HepG2 (cell line): ENCODE data around the gene MED13. TPM values are rescaled to one million over a fixed set of nuclear protein-coding genes. Genes with fewer than 3 reads are reported as not detected.

Source experiments
- AHDC1 ChIP-seq: sonication (generic); formaldehyde crosslinking; IDR thresholded peaks from 2 replicates; pipeline ENCODE4 v1.5.1; 2020; ENCODE audit warnings: mild to moderate bottlenecking, missing genetic modification reagents, borderline replicate concordance
- ARID2 ChIP-seq: sonication (generic); formaldehyde crosslinking; IDR thresholded peaks from 2 replicates; pipeline ENCODE4 v1.8.1; 2022; ENCODE audit warnings: mild to moderate bottlenecking, missing genetic modification reagents, borderline replicate concordance
- EZH2 ChIP-seq: conservative IDR thresholded peaks from 2 replicates; pipeline ENCODE4 v1.6.1; 2012; ENCODE audit warnings: mild to moderate bottlenecking, low read depth, low read length, moderate library complexity
- GATA4 ChIP-seq: sonication (generic); IDR thresholded peaks from 2 replicates; pipeline ENCODE4 v1.6.1; 2016; ENCODE audit warnings: antibody characterized with exemption, low read depth, borderline replicate concordance
- JDP2 ChIP-seq: sonication (generic); formaldehyde crosslinking; IDR thresholded peaks from 2 replicates; pipeline ENCODE4 v1.8.1; 2022; ENCODE audit warnings: missing genetic modification reagents, borderline replicate concordance
- PATZ1 ChIP-seq: sonication (generic); formaldehyde crosslinking; IDR thresholded peaks from 2 replicates; pipeline ENCODE4 v1.4.0; 2020; ENCODE audit warnings: missing genetic modification reagents
- POGZ ChIP-seq: sonication (generic); formaldehyde crosslinking; IDR thresholded peaks from 2 replicates; pipeline ENCODE4 v1.4.0; 2020; ENCODE audit warnings: mild to moderate bottlenecking, missing genetic modification reagents
- RARG ChIP-seq: sonication (generic); formaldehyde crosslinking; IDR thresholded peaks from 2 replicates; pipeline ENCODE4 v1.4.0; 2020; ENCODE audit warnings: low read depth, mild to moderate bottlenecking, missing genetic modification reagents
- TMF1 ChIP-seq: sonication (generic); formaldehyde crosslinking; IDR thresholded peaks from 2 replicates; pipeline ENCODE4 v1.8.1; 2022; ENCODE audit warnings: low read depth, missing genetic modification reagents
- TSC22D2 ChIP-seq: sonication (generic); formaldehyde crosslinking; IDR thresholded peaks from 2 replicates; pipeline ENCODE4 v1.5.1; 2020; ENCODE audit warnings: missing genetic modification reagents, mild to moderate bottlenecking, borderline replicate concordance
- ZFP36L2 ChIP-seq: sonication (generic); formaldehyde crosslinking; IDR thresholded peaks from 2 replicates; pipeline ENCODE4 v1.4.0; 2020; ENCODE audit warnings: missing genetic modification reagents
- ZNF260 ChIP-seq: sonication (generic); formaldehyde crosslinking; IDR thresholded peaks from 2 replicates; pipeline ENCODE4 v1.4.0; 2020; ENCODE audit warnings: missing genetic modification reagents, low read depth, mild to moderate bottlenecking, borderline replicate concordance
- ZNF569 ChIP-seq: sonication (generic); formaldehyde crosslinking; IDR thresholded peaks from 2 replicates; pipeline ENCODE4 v1.5.0; 2020; ENCODE audit warnings: mild to moderate bottlenecking, missing genetic modification reagents, moderate library complexity, borderline replicate concordance
- ZNF570 ChIP-seq: sonication (generic); formaldehyde crosslinking; IDR thresholded peaks from 2 replicates; pipeline ENCODE4 v1.4.0; 2020; ENCODE audit warnings: mild to moderate bottlenecking, missing genetic modification reagents, borderline replicate concordance
- ZNF577 ChIP-seq: sonication (generic); formaldehyde crosslinking; IDR thresholded peaks from 2 replicates; pipeline ENCODE4 v1.4.0; 2020; ENCODE audit warnings: mild to moderate bottlenecking, low read depth, missing genetic modification reagents, borderline replicate concordance
- ZNF616 ChIP-seq: sonication (generic); formaldehyde crosslinking; IDR thresholded peaks from 2 replicates; pipeline ENCODE4 v1.5.0; 2020; ENCODE audit warnings: low read depth, mild to moderate bottlenecking, missing genetic modification reagents
- polyA plus RNA-seq, 8 experiments: library from polyadenylated mRNA; depleted of rRNA in 3 of 8; stranded (reverse) in 7 of 8; unstranded in 1 of 8; fragments of >200 nt; fragmentation: Illumina TruSeq in 4 of 8; extraction: Trizol in 4 of 8; gene quantifications; 2 replicates each; pipeline versions ENCODE4 v1.2.1 to v1.2.3, GENCODE V29; 2011 to 2016; ENCODE audit warnings: low read depth in 4 of 8, missing spikeins in 1 of 8, mixed read lengths in 1 of 8; ENCODE audit not compliant: insufficient read depth in 1 of 8
- total RNA-seq, 5 experiments: library from RNA; depleted of rRNA; stranded (reverse); fragments of >200 nt; fragmentation: Illumina TruSeq; extraction: Trizol; gene quantifications; 2 replicates each; pipeline ENCODE4 v1.2.3, GENCODE V29; 2016; ENCODE audit warnings: low read depth in 1 of 5
- TF ChIP-seq, protein P1 (sequence below): sonication (generic); formaldehyde crosslinking; IDR thresholded peaks from 2 replicates; pipeline ENCODE4 v1.9.0; 2021; ENCODE audit warnings: missing genetic modification reagents, borderline replicate concordance
- TF ChIP-seq, protein P2 (sequence below): sonication (generic); formaldehyde crosslinking; IDR thresholded peaks from 2 replicates; pipeline ENCODE4 v1.4.0; 2020; ENCODE audit warnings: mild to moderate bottlenecking, missing genetic modification reagents
- TF ChIP-seq, protein P3 (sequence below): sonication (generic); formaldehyde crosslinking; IDR thresholded peaks from 2 replicates; pipeline ENCODE4 v1.8.1; 2023; ENCODE audit warnings: missing genetic modification reagents, mild to moderate bottlenecking, borderline replicate concordance

MED13 gene
- total and polyA plus RNA-seq, 2 of the 13 experiments (the other 11 are each of a cell fraction or from before 2014, with no cell fraction given), result 27.4 to 69.1 TPM

GRCh38 chr17:62065611-62066468 lies 762 bp upstream of the MED13 start (continued):
- TF ChIP-seq, protein P1, sequence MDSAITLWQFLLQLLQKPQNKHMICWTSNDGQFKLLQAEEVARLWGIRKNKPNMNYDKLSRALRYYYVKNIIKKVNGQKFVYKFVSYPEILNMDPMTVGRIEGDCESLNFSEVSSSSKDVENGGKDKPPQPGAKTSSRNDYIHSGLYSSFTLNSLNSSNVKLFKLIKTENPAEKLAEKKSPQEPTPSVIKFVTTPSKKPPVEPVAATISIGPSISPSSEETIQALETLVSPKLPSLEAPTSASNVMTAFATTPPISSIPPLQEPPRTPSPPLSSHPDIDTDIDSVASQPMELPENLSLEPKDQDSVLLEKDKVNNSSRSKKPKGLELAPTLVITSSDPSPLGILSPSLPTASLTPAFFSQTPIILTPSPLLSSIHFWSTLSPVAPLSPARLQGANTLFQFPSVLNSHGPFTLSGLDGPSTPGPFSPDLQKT (CRISPR knock-in tag), result no peak
- TF ChIP-seq AHDC1 (no peak), EZH2 (no peak), JDP2 (no peak), ARID2 (CRISPR knock-in tag) (no peak; the same call in 1 of the 2 replicates), GATA4 (peak; percentile 39; the same call in 1 of the 2 replicates), ZNF616 (CRISPR knock-in tag) (no peak), TMF1 (no peak), PATZ1 (CRISPR knock-in tag) (peak; percentile 87), ZNF569 (CRISPR knock-in tag) (no peak), TSC22D2 (CRISPR knock-in tag) (peak; percentile 86; the same call in 1 of the 2 replicates), ZNF260 (CRISPR knock-in tag) (0 out of 2 replicates have a peak, but pooled peaks have one; percentile 54), ZNF577 (no peak), RARG (CRISPR knock-in tag) (no peak), ZFP36L2 (CRISPR knock-in tag) (no peak; the same call in 1 of the 2 replicates), POGZ (peak; percentile 93), ZNF570 (CRISPR knock-in tag) (0 out of 2 replicates have a peak, but pooled peaks have one; percentile 46)
- TF ChIP-seq, protein P2, sequence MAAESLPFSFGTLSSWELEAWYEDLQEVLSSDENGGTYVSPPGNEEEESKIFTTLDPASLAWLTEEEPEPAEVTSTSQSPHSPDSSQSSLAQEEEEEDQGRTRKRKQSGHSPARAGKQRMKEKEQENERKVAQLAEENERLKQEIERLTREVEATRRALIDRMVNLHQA (CRISPR knock-in tag), result no peak
- TF ChIP-seq, protein P3, sequence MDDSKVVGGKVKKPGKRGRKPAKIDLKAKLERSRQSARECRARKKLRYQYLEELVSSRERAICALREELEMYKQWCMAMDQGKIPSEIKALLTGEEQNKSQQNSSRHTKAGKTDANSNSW (CRISPR knock-in tag), result no peak
